H1 (cell line): ENCODE measurements around the gene INHA.

Experiments used
- POLR2A ChIP-seq, 2 experiments: IDR thresholded peaks; 1 replicate in 1 of 2; 2 replicates in 1 of 2; pipeline ENCODE4 v1.6.1; 2011; ENCODE audit warnings: low read depth in 2 of 2, low read length in 2 of 2, mild to moderate bottlenecking in 2 of 2; ENCODE audit errors: control extremely low read depth in 1 of 2
- POLR2AphosphoS5 ChIP-seq: IDR thresholded peaks from 2 replicates; pipeline ENCODE4 v1.6.1; 2011; ENCODE audit warnings: low read depth, low read length
- RFX5 ChIP-seq: IDR thresholded peaks from 2 replicates; pipeline ENCODE4 v1.6.1; 2011; ENCODE audit warnings: low read depth, low read length, improper control_type of control experiment, borderline replicate concordance
- TF ChIP-seq, protein P1 (sequence below), 3 experiments: IDR thresholded peaks; 1 replicate in 2 of 3; 2 replicates in 1 of 3; pipeline versions ENCODE4 v1.5.1 to v1.6.1; 2011; ENCODE audit warnings: low read length in 3 of 3, mild to moderate bottlenecking in 3 of 3, inconsistent platforms in 2 of 3, low read depth in 1 of 3, moderate library complexity in 1 of 3; ENCODE audit not compliant: insufficient read depth in 1 of 3; ENCODE audit errors: control extremely low read depth in 1 of 3
- TF ChIP-seq, protein P2 (sequence below): IDR thresholded peaks from 2 replicates; pipeline ENCODE4 v1.6.1; 2012; ENCODE audit warnings: low read length, inconsistent platforms

- TF ChIP-seq, protein P1, sequence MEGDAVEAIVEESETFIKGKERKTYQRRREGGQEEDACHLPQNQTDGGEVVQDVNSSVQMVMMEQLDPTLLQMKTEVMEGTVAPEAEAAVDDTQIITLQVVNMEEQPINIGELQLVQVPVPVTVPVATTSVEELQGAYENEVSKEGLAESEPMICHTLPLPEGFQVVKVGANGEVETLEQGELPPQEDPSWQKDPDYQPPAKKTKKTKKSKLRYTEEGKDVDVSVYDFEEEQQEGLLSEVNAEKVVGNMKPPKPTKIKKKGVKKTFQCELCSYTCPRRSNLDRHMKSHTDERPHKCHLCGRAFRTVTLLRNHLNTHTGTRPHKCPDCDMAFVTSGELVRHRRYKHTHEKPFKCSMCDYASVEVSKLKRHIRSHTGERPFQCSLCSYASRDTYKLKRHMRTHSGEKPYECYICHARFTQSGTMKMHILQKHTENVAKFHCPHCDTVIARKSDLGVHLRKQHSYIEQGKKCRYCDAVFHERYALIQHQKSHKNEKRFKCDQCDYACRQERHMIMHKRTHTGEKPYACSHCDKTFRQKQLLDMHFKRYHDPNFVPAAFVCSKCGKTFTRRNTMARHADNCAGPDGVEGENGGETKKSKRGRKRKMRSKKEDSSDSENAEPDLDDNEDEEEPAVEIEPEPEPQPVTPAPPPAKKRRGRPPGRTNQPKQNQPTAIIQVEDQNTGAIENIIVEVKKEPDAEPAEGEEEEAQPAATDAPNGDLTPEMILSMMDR (IDR thresholded peaks at IDR 0.05; ENCODE audit: control extremely low read depth in 1 of 3, insufficient read depth in 1 of 3, low read depth in 1 of 3, low read length in 3 of 3), result no peak
- TF ChIP-seq POLR2A (IDR thresholded peaks at IDR 0.05; ENCODE audit: control extremely low read depth in 1 of 2, low read depth in 2 of 2, low read length in 2 of 2), result no peak
- TF ChIP-seq RFX5, result no peak
- no peak for TF ChIP-seq POLR2AphosphoS5
- TF ChIP-seq, protein P2, sequence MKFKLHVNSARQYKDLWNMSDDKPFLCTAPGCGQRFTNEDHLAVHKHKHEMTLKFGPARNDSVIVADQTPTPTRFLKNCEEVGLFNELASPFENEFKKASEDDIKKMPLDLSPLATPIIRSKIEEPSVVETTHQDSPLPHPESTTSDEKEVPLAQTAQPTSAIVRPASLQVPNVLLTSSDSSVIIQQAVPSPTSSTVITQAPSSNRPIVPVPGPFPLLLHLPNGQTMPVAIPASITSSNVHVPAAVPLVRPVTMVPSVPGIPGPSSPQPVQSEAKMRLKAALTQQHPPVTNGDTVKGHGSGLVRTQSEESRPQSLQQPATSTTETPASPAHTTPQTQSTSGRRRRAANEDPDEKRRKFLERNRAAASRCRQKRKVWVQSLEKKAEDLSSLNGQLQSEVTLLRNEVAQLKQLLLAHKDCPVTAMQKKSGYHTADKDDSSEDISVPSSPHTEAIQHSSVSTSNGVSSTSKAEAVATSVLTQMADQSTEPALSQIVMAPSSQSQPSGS, result no peak
Measured at GRCh38 chr2:219555956-219556355, 16.2 kb upstream of the INHA start.
